Muscle layer of colon (tissue), 2 donors: ENCODE results near the gene IFI6.
"Not testable (repeated sequence)": the region's sequence is repeated elsewhere in the genome, so short reads cannot be mapped to it uniquely, and the experiment has no call there.

ENCODE experiments used
- H3K27ac ChIP-seq: one replicate; pipeline ENCODE4 v1.7.0; 2013; ENCODE audit warnings: low read depth, mild to moderate bottlenecking, low read length, moderate library complexity
- H3K27me3 ChIP-seq, 2 donors: one replicate each; pipeline ENCODE4 v1.7.0; 2013; ENCODE audit warnings: low read length in 2 of 2, mild to moderate bottlenecking in 2 of 2; ENCODE audit not compliant: insufficient read depth in 2 of 2, control insufficient read depth in 1 of 2
- H3K36me3 ChIP-seq: one replicate; pipeline ENCODE4 v1.7.0; 2013; ENCODE audit warnings: mild to moderate bottlenecking, low read length; ENCODE audit not compliant: insufficient read depth
- H3K4me1 ChIP-seq: one replicate; pipeline ENCODE4 v1.7.0; 2013; ENCODE audit warnings: mild to moderate bottlenecking, low read length; ENCODE audit not compliant: insufficient read depth
- H3K4me3 ChIP-seq, 2 donors: one replicate each; pipeline ENCODE4 v1.7.0; 2013; ENCODE audit warnings: low read length in 2 of 2, low read depth in 1 of 2, mild to moderate bottlenecking in 1 of 2, moderate library complexity in 1 of 2
- H3K9ac ChIP-seq: one replicate; pipeline ENCODE4 v1.7.0; 2013; ENCODE audit warnings: low read length
- H3K9me3 ChIP-seq: one replicate; pipeline ENCODE4 v1.7.0; 2013; ENCODE audit warnings: mild to moderate bottlenecking, low read length
- donor health status: abdominal sarcoma.
- donor health status: Adenocarcinoma of cecum.

Gene IFI6

DNA sequence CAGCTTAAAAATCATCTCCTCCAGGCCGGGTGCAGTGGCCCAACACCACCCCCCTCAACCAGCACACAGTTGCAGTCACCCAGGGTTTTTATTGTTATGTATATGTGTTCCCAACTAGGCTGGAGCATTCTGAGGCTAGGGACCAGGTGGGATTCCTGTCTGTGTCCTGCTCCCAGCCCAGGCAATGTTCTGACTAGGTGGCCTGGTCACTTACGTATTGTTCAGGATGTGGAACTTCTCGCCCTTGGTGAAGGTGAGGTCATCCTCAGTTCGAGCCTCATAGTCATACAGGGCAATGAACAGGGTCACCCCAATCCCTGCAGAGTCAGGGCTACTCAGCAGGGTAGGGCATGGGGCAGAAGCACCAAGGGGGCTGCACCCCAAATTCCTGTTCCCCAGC lies 49.2 kb downstream of the IFI6 start:
- no peak overlapping the region for H3K27ac ChIP-seq
- H3K9ac ChIP-seq = no peak overlapping the region
- H3K4me3 ChIP-seq = no peak overlapping the region
- H3K4me1 ChIP-seq = no peaks in the 10 kb centered on the region
- no peaks in the 10 kb centered on the region for H3K9me3 ChIP-seq
- no peaks in the 10 kb centered on the region for H3K27me3 ChIP-seq
- H3K36me3 ChIP-seq = no peaks in the 10 kb centered on the region

DNA sequence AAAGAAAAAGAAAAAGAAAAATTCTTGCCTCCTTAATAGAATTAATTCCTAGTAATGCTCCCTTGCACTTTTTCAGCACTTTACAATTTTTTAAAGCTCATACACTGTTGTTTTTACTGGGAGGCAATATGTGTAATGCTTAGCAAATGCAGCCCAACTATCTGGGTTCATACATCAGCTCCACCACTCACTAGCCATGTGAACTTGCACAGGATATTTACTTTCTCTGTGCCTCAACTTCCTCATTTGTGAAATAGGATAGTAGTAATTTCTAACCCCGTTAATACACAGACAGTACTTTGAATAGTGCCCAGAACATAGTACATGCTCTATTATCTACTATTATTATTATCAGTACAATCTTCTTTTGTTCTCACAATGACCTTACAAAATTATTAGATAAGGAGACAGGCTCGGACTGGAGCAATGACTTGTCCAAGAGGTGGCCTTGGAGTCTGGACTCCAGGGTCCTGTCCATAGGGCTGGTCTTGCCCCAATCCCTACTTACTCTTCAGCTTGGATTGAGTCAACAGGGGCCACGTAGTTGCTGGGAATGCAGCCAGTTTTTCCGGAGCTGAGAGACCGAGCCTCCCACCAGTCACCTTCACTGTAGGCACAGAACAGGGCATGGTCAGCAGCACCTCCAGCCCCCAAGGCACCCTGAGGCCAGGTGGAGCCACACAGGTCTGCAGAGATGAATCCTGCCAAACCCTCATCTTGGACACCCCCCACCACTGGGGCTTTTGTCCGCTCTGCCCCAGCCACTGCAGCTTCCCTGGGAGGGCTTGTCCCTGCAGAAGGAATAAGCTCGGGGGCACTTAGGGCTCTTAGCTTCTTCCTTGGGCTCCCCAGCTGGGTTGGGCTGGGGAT lies 50.7 kb downstream of the IFI6 start:
- Histone ChIP-seq H3K27me3 (no peaks in the 10 kb centered on the region), H3K36me3 (no peaks in the 10 kb centered on the region), H3K9me3 (no peaks in the 10 kb centered on the region), H3K4me1 (no peaks in the 10 kb centered on the region), H3K27ac (no peak overlapping the region), H3K9ac (no peak overlapping the region), H3K4me3 (no peak overlapping the region)

DNA sequence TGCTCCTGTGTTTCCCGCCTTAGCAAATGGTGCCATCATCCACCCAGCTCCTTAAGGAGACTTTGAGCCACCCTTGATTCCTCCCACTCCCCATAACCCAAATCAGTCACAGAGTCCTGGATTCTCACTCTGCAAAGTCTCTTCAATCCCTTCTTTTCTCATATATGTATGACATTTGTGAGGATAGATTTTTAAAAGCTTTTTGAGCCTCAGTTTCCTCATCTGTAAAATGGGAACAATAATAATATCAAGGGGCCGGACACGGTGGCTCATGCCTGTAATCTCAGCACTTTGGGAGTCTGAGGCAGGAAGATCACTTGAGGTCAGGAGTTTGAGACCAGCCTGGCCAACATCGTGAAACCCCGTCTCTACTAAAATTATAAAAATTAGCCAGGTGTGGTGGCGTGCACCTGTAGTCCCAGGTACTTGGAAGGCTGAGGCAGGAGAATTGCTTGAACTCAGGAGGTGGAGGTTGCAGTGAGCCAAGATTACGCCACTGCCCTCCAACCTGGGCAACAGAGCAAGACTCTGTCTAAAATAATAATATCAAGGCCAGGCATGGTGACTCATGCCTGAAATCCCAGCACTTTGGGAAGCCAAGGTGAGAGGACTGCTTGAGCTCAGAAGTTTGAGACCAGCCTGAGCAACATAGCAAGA lies 52.1 kb downstream of the IFI6 start:
- H3K27me3 ChIP-seq, H3K27ac ChIP-seq, H3K9ac ChIP-seq, H3K4me3 ChIP-seq, H3K36me3 ChIP-seq, H3K9me3 ChIP-seq, H3K4me1 ChIP-seq: not testable (repeated sequence)

DNA sequence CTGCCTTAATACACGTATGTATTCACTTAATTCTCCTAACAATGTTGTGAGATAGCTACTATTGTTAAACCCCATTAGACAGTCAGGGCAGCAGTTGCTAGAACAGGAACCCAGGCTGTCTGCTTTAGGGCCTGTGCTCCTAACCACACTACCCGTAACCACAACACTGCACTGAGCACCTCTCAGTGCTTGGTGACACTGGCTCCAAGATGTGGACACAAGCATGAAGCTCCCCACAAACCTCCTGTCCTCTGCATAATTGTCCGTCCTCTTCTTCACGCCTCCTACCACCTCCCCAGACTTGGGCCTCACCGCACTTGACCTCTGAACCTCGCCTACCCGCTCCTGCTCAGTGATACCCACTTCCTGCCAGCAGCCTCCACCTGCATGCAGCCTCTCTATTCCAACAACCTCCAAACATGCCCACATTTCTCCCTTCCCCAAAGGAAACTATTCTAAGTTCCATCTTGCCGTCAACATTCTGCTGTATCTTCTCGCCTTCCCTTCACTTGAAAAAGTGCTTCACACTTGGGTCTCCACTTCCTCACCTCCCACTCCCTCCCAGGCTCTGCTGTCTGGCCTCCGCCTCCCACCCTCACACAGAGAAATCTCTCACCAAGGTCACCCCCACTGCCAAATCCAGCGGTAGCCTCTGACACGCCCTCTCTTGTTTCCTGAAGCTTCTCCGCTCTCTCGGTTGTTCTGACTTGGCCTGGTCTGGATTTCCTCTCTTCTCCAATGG lies 53.5 kb downstream of the IFI6 start:
- no peak overlapping the region for H3K9ac ChIP-seq
- no peaks in the 10 kb centered on the region for H3K4me1 ChIP-seq
- peaks cover 0 to 8% of the 10 kb centered on the region in 2 donors for H3K27me3 ChIP-seq
- H3K4me3 ChIP-seq = no peak overlapping the region
- H3K36me3 ChIP-seq = no peaks in the 10 kb centered on the region
- H3K27ac ChIP-seq = no peak overlapping the region
- H3K9me3 ChIP-seq = no peaks in the 10 kb centered on the region

DNA sequence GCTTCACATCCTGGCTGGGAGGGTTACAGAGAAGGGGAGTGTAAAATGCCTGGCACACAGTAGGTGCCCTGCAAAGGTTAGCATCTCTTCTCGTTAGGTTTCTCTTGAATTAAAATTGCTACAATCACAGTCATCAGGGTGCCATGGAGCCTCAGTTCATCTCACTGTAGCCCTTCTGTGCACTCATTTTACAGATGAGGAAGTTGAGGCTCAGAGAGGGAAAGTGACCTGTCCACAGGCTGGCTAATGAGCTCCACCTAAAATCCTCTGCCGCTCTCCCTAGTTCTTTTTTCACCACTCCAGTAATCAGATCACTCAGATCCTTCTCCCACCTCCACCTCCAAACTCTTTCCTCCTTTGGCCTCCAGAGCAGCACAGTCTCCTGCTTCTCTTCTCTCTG lies 54.6 kb downstream of the IFI6 start:
- Histone ChIP-seq H3K9ac (no peak overlapping the region), H3K36me3 (no peaks in the 10 kb centered on the region), H3K27me3 (peaks cover 0 to 12% of the 10 kb centered on the region in 2 donors), H3K4me1 (no peaks in the 10 kb centered on the region), H3K27ac (no peak overlapping the region), H3K4me3 (no peak overlapping the region), H3K9me3 (no peaks in the 10 kb centered on the region)

DNA sequence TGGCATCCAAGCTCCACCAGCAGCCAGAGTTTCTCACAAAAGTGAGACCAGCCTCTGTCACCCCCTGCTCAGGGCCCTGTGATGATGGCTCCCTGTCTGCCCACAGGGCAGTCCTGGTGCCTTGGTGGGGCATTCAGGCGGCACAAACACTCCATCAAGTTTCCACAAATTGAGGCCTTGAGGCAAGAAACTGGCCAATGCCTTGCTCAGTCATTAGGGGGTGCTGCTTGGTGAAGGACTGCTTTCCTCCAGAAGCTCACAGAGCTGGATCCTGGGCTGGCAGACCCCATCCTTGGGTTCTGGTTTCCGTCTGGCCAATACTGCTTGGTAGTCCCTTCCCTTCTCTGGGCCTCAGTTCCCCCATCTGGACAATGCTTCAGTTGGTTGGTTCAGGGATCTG lies 55.6 kb downstream of the IFI6 start:
- no peak overlapping the region for H3K4me3 ChIP-seq
- peaks cover 0 to 20% of the 10 kb centered on the region in 2 donors for H3K27me3 ChIP-seq
- no peaks in the 10 kb centered on the region for H3K36me3 ChIP-seq
- no peaks in the 10 kb centered on the region for H3K9me3 ChIP-seq
- no peaks in the 10 kb centered on the region for H3K4me1 ChIP-seq
- no peak overlapping the region for H3K27ac ChIP-seq
- H3K9ac ChIP-seq = no peak overlapping the region
